HEK293T (cell line): ENCODE measurements around the gene DROSHA.

Experiments
- BHLHE40 ChIP-seq: fragments of 450-650 bp; IDR thresholded peaks from 2 replicates; pipeline ENCODE4 v1.6.1; 2016; ENCODE audit warnings: mild to moderate bottlenecking, moderate library complexity, borderline replicate concordance
- FOXA1 ChIP-seq: fragments of 450-650 bp; IDR thresholded peaks from 2 replicates; pipeline ENCODE4 v1.6.1; 2016; ENCODE audit warnings: mild to moderate bottlenecking
- FOXK2 ChIP-seq: fragments of 450-650 bp; IDR thresholded peaks from 2 replicates; pipeline ENCODE4 v1.6.1; 2016; ENCODE audit warnings: mild to moderate bottlenecking
- FOXM1 ChIP-seq: fragments of 450-650 bp; IDR thresholded peaks from 2 replicates; pipeline ENCODE4 v1.6.1; 2017; ENCODE audit warnings: mild to moderate bottlenecking, borderline replicate concordance
- LEF1 ChIP-seq: fragments of 450-650 bp; IDR thresholded peaks from 2 replicates; pipeline ENCODE4 v1.6.1; 2017; ENCODE audit warnings: mild to moderate bottlenecking, borderline replicate concordance
- SP1 ChIP-seq: fragments of 450-650 bp; IDR thresholded peaks from 2 replicates; pipeline ENCODE4 v1.6.1; 2017
- ZNF384 ChIP-seq: fragments of 450-650 bp; IDR thresholded peaks from 2 replicates; pipeline ENCODE4 v1.6.1; 2016
- TF ChIP-seq, protein P1 (sequence below): fragments of 450-650 bp; IDR thresholded peaks from 2 replicates; pipeline ENCODE4 v1.6.1; 2016

- TF ChIP-seq SP1, result no peak
- no peak for TF ChIP-seq LEF1
- TF ChIP-seq FOXA1, result no peak
- TF ChIP-seq, protein P1, sequence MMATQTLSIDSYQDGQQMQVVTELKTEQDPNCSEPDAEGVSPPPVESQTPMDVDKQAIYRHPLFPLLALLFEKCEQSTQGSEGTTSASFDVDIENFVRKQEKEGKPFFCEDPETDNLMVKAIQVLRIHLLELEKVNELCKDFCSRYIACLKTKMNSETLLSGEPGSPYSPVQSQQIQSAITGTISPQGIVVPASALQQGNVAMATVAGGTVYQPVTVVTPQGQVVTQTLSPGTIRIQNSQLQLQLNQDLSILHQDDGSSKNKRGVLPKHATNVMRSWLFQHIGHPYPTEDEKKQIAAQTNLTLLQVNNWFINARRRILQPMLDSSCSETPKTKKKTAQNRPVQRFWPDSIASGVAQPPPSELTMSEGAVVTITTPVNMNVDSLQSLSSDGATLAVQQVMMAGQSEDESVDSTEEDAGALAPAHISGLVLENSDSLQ, result no peak
- no peak for TF ChIP-seq BHLHE40
- no peak for TF ChIP-seq FOXM1
- no peak for TF ChIP-seq FOXK2
- TF ChIP-seq ZNF384, result no peak
These were observed 50.2 kb downstream of the DROSHA start for GRCh38 chr5:31481531-31482165.
